HepG2 (cell line): ENCODE data around the gene STRBP. TPM values are rescaled to one million over a fixed set of nuclear protein-coding genes. Genes with fewer than 3 reads are reported as not detected.
A peak's percentile ranks its signal among the peaks of the same experiment; 100 is the strongest.

Experiments used
- CEBPG ChIP-seq: IDR thresholded peaks from 2 replicates; pipeline ENCODE4 v1.6.1; 2016
- CHD4 ChIP-seq: fragments of 200-600 bp; sonication (generic); IDR thresholded peaks from 2 replicates; pipeline ENCODE4 v1.7.0; 2017; ENCODE audit warnings: mild to moderate bottlenecking, low read length, borderline replicate concordance
- DMAP1 ChIP-seq: IDR thresholded peaks from 2 replicates; pipeline ENCODE4 v1.6.1; 2016
- IRX3 ChIP-seq: sonication (generic); formaldehyde crosslinking; IDR thresholded peaks from 2 replicates; pipeline ENCODE4 v1.8.1; 2023; ENCODE audit warnings: mild to moderate bottlenecking, low read depth, missing genetic modification reagents, borderline replicate concordance
- JARID2 ChIP-seq: sonication (generic); formaldehyde crosslinking; IDR thresholded peaks from 2 replicates; pipeline ENCODE4 v1.8.1; 2023; ENCODE audit warnings: missing genetic modification reagents, inconsistent platforms; ENCODE audit not compliant: insufficient replicate concordance
- NCOA2 ChIP-seq: sonication (generic); formaldehyde crosslinking; IDR thresholded peaks from 2 replicates; pipeline ENCODE4 v1.8.0; 2022; ENCODE audit warnings: inconsistent platforms
- SOX13 ChIP-seq, 3 experiments: fragments of 450-650 bp in 1 of 3; sonication (generic) in 1 of 3; formaldehyde crosslinking in 1 of 3; IDR thresholded peaks in 2 of 3; conservative IDR thresholded peaks in 1 of 3; 2 replicates each; pipeline versions ENCODE4 v1.5.0 to v1.6.1; 2016 to 2020; ENCODE audit warnings: antibody characterized with exemption in 1 of 3, mild to moderate bottlenecking in 1 of 3, missing compliant biosample characterization in 1 of 3, missing genetic modification reagents in 1 of 3, moderate library complexity in 1 of 3
- TEAD3 ChIP-seq: optimal IDR thresholded peaks from 2 replicates; pipeline ENCODE3; 2016; ENCODE audit warnings: borderline replicate concordance
- TFDP1 ChIP-seq: IDR thresholded peaks from 2 replicates; pipeline ENCODE4 v1.6.1; 2016; ENCODE audit warnings: missing compliant biosample characterization, missing genetic modification reagents, borderline replicate concordance
- U2AF2 ChIP-seq: fragments of 200-400 bp; formaldehyde crosslinking; IDR thresholded peaks from 2 replicates; pipeline ENCODE4 v1.6.1; 2017; ENCODE audit warnings: low read depth, mild to moderate bottlenecking, low read length
- ZMAT5 ChIP-seq: sonication (generic); formaldehyde crosslinking; IDR thresholded peaks from 2 replicates; pipeline ENCODE4 v1.5.0; 2020; ENCODE audit warnings: mild to moderate bottlenecking, low read depth, missing genetic modification reagents, borderline replicate concordance
- ZNF275 ChIP-seq: sonication (generic); formaldehyde crosslinking; IDR thresholded peaks from 2 replicates; pipeline ENCODE4 v1.8.0; 2022; ENCODE audit warnings: missing genetic modification reagents, mild to moderate bottlenecking, inconsistent platforms, borderline replicate concordance
- ZNF282 ChIP-seq: fragments of 450-650 bp; IDR thresholded peaks from 2 replicates; pipeline ENCODE4 v1.6.1; 2018; ENCODE audit not compliant: partially characterized antibody
- ZNF484 ChIP-seq: sonication (generic); formaldehyde crosslinking; IDR thresholded peaks from 2 replicates; pipeline ENCODE4 v1.5.1; 2020; ENCODE audit warnings: mild to moderate bottlenecking, low read depth, missing genetic modification reagents, borderline replicate concordance
- ZNF761 ChIP-seq: sonication (generic); formaldehyde crosslinking; conservative IDR thresholded peaks from 2 replicates; pipeline ENCODE4 v1.4.0; 2020; ENCODE audit warnings: mild to moderate bottlenecking, missing genetic modification reagents
- ZNF766 ChIP-seq: sonication (generic); formaldehyde crosslinking; IDR thresholded peaks from 2 replicates; pipeline ENCODE4 v1.5.0; 2020; ENCODE audit warnings: missing genetic modification reagents, borderline replicate concordance
- ZNF839 ChIP-seq: sonication (generic); formaldehyde crosslinking; IDR thresholded peaks from 2 replicates; pipeline ENCODE4 v1.4.0; 2020; ENCODE audit warnings: missing genetic modification reagents, mild to moderate bottlenecking, borderline replicate concordance
- ZSCAN29 ChIP-seq: sonication (generic); formaldehyde crosslinking; conservative IDR thresholded peaks from 2 replicates; pipeline ENCODE4 v1.4.0; 2020; ENCODE audit warnings: mild to moderate bottlenecking, missing genetic modification reagents
- polyA plus RNA-seq, 8 experiments: library from polyadenylated mRNA; depleted of rRNA in 3 of 8; stranded (reverse) in 7 of 8; unstranded in 1 of 8; fragments of >200 nt; fragmentation: Illumina TruSeq in 4 of 8; extraction: Trizol in 4 of 8; gene quantifications; 2 replicates each; pipeline versions ENCODE4 v1.2.1 to v1.2.3, GENCODE V29; 2011 to 2016; ENCODE audit warnings: low read depth in 4 of 8, missing spikeins in 1 of 8, mixed read lengths in 1 of 8; ENCODE audit not compliant: insufficient read depth in 1 of 8
- total RNA-seq, 5 experiments: library from RNA; depleted of rRNA; stranded (reverse); fragments of >200 nt; fragmentation: Illumina TruSeq; extraction: Trizol; gene quantifications; 2 replicates each; pipeline ENCODE4 v1.2.3, GENCODE V29; 2016; ENCODE audit warnings: low read depth in 1 of 5
- TF ChIP-seq, protein P1 (sequence below): sonication (generic); formaldehyde crosslinking; IDR thresholded peaks from 2 replicates; pipeline ENCODE4 v1.4.0; 2020; ENCODE audit warnings: missing genetic modification reagents
- TF ChIP-seq, protein P2 (sequence below): sonication (generic); formaldehyde crosslinking; IDR thresholded peaks from 2 replicates; pipeline ENCODE4 v1.4.0; 2020; ENCODE audit warnings: missing genetic modification reagents

Gene STRBP
- total and polyA plus RNA-seq, 2 of the 13 experiments (the other 11 are each of a cell fraction or from before 2014, with no cell fraction given), result 14.5 to 38.5 TPM

- TF ChIP-seq JARID2 (no peak), ZNF275 (CRISPR knock-in tag) (no peak), SOX13 (IDR thresholded peaks at IDR 0.05) (no peak), SOX13 (CRISPR knock-in tag; conservative IDR thresholded peaks at IDR 0.05 in 1 of 2, IDR thresholded peaks at IDR 0.05 in 1 of 2) (0 out of 4 replicates have a peak, but pooled peaks of 1 of the 2 experiments have one; percentile 7), DMAP1 (CRISPR knock-in tag) (no peak), ZMAT5 (CRISPR knock-in tag) (no peak), TFDP1 (CRISPR knock-in tag) (no peak), U2AF2 (no peak), TEAD3 (CRISPR knock-in tag) (peak; percentile 27), ZSCAN29 (CRISPR knock-in tag) (no peak), CEBPG (CRISPR knock-in tag) (peak; percentile 69), ZNF839 (CRISPR knock-in tag) (no peak), ZNF282 (no peak), ZNF766 (CRISPR knock-in tag) (no peak), IRX3 (no peak), ZNF484 (no peak), NCOA2 (CRISPR knock-in tag) (peak; percentile 42; the same call in 1 of the 2 replicates), ZNF761 (CRISPR knock-in tag) (no peak), CHD4 (no peak)
- TF ChIP-seq, protein P1, sequence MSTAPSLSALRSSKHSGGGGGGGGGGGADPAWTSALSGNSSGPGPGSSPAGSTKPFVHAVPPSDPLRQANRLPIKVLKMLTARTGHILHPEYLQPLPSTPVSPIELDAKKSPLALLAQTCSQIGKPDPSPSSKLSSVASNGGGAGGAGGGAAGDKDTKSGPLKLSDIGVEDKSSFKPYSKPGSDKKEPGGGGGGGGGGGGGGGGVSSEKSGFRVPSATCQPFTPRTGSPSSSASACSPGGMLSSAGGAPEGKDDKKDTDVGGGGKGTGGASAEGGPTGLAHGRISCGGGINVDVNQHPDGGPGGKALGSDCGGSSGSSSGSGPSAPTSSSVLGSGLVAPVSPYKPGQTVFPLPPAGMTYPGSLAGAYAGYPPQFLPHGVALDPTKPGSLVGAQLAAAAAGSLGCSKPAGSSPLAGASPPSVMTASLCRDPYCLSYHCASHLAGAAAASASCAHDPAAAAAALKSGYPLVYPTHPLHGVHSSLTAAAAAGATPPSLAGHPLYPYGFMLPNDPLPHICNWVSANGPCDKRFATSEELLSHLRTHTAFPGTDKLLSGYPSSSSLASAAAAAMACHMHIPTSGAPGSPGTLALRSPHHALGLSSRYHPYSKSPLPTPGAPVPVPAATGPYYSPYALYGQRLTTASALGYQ, result no peak
- TF ChIP-seq, protein P2, sequence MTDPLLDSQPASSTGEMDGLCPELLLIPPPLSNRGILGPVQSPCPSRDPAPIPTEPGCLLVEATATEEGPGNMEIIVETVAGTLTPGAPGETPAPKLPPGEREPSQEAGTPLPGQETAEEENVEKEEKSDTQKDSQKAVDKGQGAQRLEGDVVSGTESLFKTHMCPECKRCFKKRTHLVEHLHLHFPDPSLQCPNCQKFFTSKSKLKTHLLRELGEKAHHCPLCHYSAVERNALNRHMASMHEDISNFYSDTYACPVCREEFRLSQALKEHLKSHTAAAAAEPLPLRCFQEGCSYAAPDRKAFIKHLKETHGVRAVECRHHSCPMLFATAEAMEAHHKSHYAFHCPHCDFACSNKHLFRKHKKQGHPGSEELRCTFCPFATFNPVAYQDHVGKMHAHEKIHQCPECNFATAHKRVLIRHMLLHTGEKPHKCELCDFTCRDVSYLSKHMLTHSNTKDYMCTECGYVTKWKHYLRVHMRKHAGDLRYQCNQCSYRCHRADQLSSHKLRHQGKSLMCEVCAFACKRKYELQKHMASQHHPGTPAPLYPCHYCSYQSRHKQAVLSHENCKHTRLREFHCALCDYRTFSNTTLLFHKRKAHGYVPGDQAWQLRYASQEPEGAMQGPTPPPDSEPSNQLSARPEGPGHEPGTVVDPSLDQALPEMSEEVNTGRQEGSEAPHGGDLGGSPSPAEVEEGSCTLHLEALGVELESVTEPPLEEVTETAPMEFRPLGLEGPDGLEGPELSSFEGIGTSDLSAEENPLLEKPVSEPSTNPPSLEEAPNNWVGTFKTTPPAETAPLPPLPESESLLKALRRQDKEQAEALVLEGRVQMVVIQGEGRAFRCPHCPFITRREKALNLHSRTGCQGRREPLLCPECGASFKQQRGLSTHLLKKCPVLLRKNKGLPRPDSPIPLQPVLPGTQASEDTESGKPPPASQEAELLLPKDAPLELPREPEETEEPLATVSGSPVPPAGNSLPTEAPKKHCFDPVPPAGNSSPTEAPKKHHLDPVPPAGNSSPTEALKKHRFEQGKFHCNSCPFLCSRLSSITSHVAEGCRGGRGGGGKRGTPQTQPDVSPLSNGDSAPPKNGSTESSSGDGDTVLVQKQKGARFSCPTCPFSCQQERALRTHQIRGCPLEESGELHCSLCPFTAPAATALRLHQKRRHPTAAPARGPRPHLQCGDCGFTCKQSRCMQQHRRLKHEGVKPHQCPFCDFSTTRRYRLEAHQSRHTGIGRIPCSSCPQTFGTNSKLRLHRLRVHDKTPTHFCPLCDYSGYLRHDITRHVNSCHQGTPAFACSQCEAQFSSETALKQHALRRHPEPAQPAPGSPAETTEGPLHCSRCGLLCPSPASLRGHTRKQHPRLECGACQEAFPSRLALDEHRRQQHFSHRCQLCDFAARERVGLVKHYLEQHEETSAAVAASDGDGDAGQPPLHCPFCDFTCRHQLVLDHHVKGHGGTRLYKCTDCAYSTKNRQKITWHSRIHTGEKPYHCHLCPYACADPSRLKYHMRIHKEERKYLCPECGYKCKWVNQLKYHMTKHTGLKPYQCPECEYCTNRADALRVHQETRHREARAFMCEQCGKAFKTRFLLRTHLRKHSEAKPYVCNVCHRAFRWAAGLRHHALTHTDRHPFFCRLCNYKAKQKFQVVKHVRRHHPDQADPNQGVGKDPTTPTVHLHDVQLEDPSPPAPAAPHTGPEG, result no peak
Observed at GRCh38 chr9:123131993-123132392, 136.4 kb downstream of the STRBP start (continued).
